LNCAP (cell line): ENCODE data around the gene WDR55.

Experiments
- TF ChIP-seq, protein P1 (sequence below): fragments of 450-650 bp; IDR thresholded peaks from 2 replicates; pipeline ENCODE4 v1.5.1; 2017; ENCODE audit warnings: mild to moderate bottlenecking

WDR55 gene, protein sequence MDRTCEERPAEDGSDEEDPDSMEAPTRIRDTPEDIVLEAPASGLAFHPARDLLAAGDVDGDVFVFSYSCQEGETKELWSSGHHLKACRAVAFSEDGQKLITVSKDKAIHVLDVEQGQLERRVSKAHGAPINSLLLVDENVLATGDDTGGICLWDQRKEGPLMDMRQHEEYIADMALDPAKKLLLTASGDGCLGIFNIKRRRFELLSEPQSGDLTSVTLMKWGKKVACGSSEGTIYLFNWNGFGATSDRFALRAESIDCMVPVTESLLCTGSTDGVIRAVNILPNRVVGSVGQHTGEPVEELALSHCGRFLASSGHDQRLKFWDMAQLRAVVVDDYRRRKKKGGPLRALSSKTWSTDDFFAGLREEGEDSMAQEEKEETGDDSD

GRCh38 chr5:140664359-140665119, at the start of gene WDR55:
TSS of gene WDR55 (plus strand) at chr5:140664904. CDS start at chr5:140664913, 9 bp downstream.
- TF ChIP-seq, protein P1, sequence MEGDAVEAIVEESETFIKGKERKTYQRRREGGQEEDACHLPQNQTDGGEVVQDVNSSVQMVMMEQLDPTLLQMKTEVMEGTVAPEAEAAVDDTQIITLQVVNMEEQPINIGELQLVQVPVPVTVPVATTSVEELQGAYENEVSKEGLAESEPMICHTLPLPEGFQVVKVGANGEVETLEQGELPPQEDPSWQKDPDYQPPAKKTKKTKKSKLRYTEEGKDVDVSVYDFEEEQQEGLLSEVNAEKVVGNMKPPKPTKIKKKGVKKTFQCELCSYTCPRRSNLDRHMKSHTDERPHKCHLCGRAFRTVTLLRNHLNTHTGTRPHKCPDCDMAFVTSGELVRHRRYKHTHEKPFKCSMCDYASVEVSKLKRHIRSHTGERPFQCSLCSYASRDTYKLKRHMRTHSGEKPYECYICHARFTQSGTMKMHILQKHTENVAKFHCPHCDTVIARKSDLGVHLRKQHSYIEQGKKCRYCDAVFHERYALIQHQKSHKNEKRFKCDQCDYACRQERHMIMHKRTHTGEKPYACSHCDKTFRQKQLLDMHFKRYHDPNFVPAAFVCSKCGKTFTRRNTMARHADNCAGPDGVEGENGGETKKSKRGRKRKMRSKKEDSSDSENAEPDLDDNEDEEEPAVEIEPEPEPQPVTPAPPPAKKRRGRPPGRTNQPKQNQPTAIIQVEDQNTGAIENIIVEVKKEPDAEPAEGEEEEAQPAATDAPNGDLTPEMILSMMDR: no peak

DNA sequence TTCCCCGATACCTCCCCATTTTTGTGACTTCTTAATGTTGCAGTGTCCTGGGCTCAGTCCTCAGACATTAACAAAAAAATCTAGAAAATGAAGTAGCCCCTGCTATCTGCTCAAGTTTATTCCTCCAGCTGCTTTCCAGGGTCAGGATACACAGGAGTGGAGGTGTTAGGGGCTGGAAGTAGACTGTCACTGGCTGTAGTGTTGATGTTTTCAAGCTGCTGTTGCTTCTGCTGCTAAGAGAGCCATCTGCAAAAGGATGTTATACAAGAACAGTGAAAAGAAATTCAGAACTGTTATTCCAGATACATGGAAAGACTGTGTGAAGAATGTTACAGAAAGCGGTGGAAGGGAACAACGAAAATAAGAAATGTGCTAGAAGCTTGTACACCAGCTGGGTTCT, 42.4 kb upstream of the WDR55 start:
- TF ChIP-seq, protein P1: no peak

DNA sequence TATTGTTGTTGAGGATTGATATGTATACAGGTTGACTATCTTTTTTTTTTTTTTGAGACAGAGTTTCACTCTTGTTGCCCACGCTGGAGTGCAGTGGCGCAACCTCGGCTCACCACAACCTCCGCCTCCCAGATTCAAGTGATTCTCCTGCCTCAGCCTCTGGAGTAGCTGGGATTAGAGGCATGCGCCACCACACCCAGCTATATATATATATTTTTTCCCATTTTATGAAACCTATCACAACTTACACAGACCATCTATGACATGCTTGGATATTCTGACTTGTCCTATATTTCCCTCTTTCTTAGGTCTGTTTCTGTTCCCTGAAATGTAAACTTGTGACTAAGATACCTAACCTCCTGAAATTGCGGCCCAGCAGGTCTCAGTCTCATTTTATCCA, 36.7 kb upstream of the WDR55 start:
- TF ChIP-seq, protein P1: no peak

- TF ChIP-seq, protein P1: no peak
Observed at GRCh38 chr5:140628711-140629110, 36.0 kb upstream of the WDR55 start.

- TF ChIP-seq, protein P1: no peak
Observed at GRCh38 chr5:140630292-140631035, 34.2 kb upstream of the WDR55 start.

DNA sequence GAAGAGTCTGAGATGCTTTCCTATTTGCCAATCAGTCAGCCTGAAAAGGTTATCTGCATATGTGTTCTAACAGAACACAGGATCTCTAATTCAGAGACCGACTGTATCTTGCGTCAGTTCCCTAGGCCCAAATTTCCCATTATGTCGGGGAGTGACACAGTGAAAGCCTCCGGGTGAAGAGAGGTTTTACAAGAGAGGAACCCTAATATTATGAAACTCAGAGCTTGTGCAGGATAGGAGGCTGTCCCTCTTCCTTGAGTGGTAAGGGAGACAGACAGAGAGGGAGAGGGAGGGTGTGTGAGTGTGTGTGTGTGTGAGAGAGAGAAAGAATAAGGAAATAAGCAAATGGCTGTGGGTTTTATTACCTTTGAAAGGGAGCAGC, 33.7 kb upstream of the WDR55 start:
- TF ChIP-seq, protein P1: no peak

- TF ChIP-seq, protein P1: no peak
Observed at GRCh38 chr5:140631831-140632365, 32.8 kb upstream of the WDR55 start.
